DLD1 (cell line): ENCODE measurements around the gene SRSF7.
"Not testable (repeated sequence)": the region's sequence is repeated elsewhere in the genome, so short reads cannot be mapped to it uniquely, and the experiment has no call there.

Experiments used
- in situ Hi-C: cut with HindIII; loops from 2 replicates; pipeline ENCODE4 v1.10.0; 2017; ENCODE audit warnings: low sequenced_read_pairs

Gene SRSF7

GRCh38 chr2:38750891-38751595 lies at the start of gene SRSF7:
SRSF7 (minus strand) TSS chr2:38751361; CDS start chr2:38751256, 105 bp downstream.
- in situ Hi-C loops = no loop called here

DNA sequence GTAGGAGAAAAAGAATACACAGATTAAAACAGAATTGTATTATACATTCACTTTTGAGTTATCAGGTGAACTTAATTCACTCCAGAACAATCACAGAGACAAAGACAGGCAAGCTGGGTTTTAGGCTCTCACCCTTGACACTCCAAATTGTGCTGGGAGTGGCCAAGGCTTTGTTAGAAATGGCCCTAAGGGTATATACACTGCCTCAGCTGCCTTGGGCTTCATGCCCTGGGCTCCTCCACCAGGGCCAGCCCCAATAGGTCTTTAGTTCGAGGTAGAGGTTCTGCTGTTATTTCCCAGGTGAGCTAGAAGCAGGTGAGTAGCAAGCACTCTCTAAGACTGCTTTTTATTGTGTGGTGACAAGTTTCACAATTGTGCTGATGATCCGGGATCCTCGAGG lies 46.8 kb upstream of the SRSF7 start:
- in situ Hi-C loops = no loop called here

DNA sequence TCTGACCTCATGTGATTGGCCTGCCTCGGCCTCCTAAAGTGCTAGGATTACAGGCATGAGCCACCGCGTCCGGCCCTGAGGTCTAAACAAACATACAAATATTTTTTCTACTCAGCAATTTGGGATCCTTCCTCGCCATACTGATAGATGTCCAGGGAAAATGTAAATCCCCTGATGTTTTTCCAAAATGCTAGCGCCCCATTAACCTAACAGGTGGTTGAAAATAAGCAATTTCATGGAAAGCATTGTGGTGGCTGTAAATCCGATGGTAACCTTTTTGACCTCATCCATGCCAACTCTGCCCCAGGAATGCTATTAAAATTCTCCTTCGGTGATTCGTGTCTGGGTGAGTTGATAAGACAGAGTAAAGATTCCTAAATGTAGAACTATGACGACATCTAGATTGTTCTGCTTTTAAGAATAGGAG lies 46.1 kb upstream of the SRSF7 start:
- in situ Hi-C loops = no loop called here

- in situ Hi-C loops = not testable (repeated sequence)
Observed at GRCh38 chr2:38795016-38795415, 43.9 kb upstream of the SRSF7 start.

- in situ Hi-C loops = no loop called here
Observed at GRCh38 chr2:38794235-38794946, 43.2 kb upstream of the SRSF7 start.

GRCh38 chr2:38793511-38793910 lies 42.4 kb upstream of the SRSF7 start:
- in situ Hi-C loops = no loop called here

- in situ Hi-C loops = no loop called here
Observed at GRCh38 chr2:38792751-38793150, 41.6 kb upstream of the SRSF7 start.

DNA sequence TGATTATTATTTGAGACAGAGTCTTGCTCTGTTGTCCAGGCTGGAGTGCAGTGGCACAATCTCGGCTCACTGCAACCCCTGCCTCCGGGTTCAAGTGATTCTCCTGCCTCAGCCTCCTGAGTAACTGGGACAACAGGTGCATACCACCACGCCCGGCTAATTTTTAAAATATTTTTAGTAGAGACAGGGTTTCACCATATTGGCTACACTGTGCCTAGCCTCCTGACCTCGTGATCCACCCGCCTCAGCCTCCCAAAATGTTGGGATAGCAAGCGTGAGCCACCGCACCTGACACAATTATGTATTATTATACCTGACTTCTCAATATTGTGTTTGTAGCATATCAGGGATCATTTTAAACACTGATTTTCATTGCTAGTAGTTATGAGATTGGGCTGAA lies 41.2 kb upstream of the SRSF7 start:
- in situ Hi-C loops = not testable (repeated sequence)

- in situ Hi-C loops = no loop called here
Observed at GRCh38 chr2:38791744-38792143, 40.6 kb upstream of the SRSF7 start.

- in situ Hi-C loops = no loop called here
Observed at GRCh38 chr2:38789691-38790090, 38.5 kb upstream of the SRSF7 start.

- in situ Hi-C loops = no loop called here
Observed at GRCh38 chr2:38788306-38788705, 37.1 kb upstream of the SRSF7 start.

- in situ Hi-C loops = no loop called here
Observed at GRCh38 chr2:38783586-38783985, 32.4 kb upstream of the SRSF7 start.

GRCh38 chr2:38778687-38779082 lies 27.5 kb upstream of the SRSF7 start:
- in situ Hi-C loops = no loop called here

DNA sequence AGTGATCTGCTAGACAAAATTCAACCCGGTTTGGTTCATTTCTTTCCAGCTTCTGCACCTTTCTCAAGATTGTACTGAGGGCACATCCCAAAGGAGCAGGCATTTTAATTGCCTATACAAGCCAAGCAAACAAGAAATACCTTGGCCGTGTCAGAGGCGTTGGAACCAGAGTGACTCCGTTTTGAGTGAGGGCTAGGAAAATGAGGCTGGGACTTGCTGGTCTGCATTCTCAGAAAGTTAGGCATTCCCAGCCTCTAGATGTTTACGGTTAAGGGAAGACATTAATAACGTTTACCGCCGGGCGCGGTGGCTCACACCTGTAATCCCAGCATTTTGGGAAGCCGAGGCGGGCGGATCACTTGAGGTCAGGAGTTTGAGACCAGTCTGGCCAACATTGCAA lies 25.4 kb upstream of the SRSF7 start:
- in situ Hi-C loops = no loop called here

DNA sequence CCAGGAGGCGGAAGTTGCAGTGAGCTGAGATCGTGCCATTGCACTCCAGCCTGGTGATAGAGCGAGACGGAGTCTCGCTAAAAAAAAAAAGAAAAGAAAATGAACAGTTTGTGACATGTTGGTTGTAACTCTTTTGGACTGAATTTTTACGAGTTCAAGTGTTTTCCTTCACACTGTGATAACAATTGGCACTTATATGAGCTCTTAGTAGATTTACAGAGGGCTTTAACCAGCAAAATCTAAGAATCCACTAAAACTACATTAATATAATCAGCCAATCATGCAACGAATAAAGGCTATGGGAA lies 24.7 kb upstream of the SRSF7 start:
- in situ Hi-C loops = no loop called here

GRCh38 chr2:38775097-38775920 lies 24.1 kb upstream of the SRSF7 start:
- in situ Hi-C loops = no loop called here

GRCh38 chr2:38771632-38772031 lies 20.5 kb upstream of the SRSF7 start:
- in situ Hi-C loops = no loop called here

GRCh38 chr2:38765551-38765950 lies 14.4 kb upstream of the SRSF7 start:
- in situ Hi-C loops = no loop called here

DNA sequence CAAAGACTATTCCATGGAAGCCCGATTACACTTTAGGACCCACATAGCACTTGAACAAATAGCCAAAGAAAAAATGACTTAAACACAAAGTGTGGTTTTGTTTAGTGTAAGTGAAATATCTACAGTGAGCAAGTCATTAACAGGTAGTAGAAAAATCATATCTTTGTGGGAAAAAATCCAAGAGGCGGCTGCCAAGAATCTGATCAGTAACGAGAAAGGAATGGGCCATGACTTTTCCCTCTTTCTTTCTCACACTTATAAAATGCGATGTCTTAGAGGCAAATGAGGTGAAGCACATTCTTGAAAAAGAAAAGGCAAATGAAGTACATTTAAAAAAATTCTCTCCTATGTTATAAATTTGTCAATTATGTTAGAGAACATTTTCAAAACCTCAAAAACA lies 14.0 kb upstream of the SRSF7 start:
- in situ Hi-C loops = no loop called here

- in situ Hi-C loops = no loop called here
Observed at GRCh38 chr2:38763728-38764127, 12.6 kb upstream of the SRSF7 start.

GRCh38 chr2:38763228-38763627 lies 12.1 kb upstream of the SRSF7 start:
- in situ Hi-C loops = no loop called here

- in situ Hi-C loops = not testable (repeated sequence)
Observed at GRCh38 chr2:38755891-38756290, 4.7 kb upstream of the SRSF7 start.
